SK-N-SH (cell line): ENCODE measurements around the gene CLDN7. TPM values are rescaled to one million over a fixed set of nuclear protein-coding genes. Genes with fewer than 3 reads are reported as not detected.

Experiments
- CTCF ChIA-PET: fragments of 300-600, 350-600 bp; formaldehyde crosslinking; extraction: SDS; loops from one replicate; lab custom pipeline; 2021; lab: Yijun Ruan, JAX
- POLR2A ChIA-PET: fragments of 350-600 bp; sonication (Branson Sonifier 250); formaldehyde crosslinking; extraction: SDS; loops from one replicate; lab custom pipeline; 2020; ENCODE audit warnings: antibody characterized with exemption, inconsistent platforms; lab: Yijun Ruan, JAX
- DNase-seq: peaks from one replicate; pipeline ENCODE4 v3.0.0; 2012
- H2AFZ ChIP-seq: fragments of 200-600 bp; sonication (generic); 2 replicates; pipeline ENCODE4 v1.8.1; 2016; ENCODE audit warnings: antibody characterized with exemption, mild to moderate bottlenecking, low read depth
- H3F3A ChIP-seq: fragments of 200-600 bp; sonication (generic); replicated peaks from 2 replicates; pipeline ENCODE3; 2016; ENCODE audit warnings: antibody characterized with exemption, mild to moderate bottlenecking; ENCODE audit not compliant: insufficient read depth
- H3K27ac ChIP-seq, 2 experiments: fragments of 200-500 bp in 1 of 2; fragments of 200-600 bp in 1 of 2; sonication (Bioruptor generic) in 1 of 2; sonication (generic), shearing (Covaris generic) in 1 of 2; 2 replicates each; pipeline versions ENCODE4 v1.5.1 to v1.6.1; 2014 to 2016; ENCODE audit warnings: low read depth in 2 of 2, inconsistent platforms in 1 of 2, low read length in 1 of 2, mild to moderate bottlenecking in 1 of 2, mixed read lengths in 1 of 2
- H3K27me3 ChIP-seq: fragments of 200-600 bp; sonication (generic), shearing (Covaris generic); 2 replicates; pipeline ENCODE4 v1.6.1; 2016; ENCODE audit warnings: mixed run types; ENCODE audit not compliant: insufficient read depth
- H3K36me3 ChIP-seq, 2 experiments: fragments of 200-500 bp in 1 of 2; fragments of 200-600 bp in 1 of 2; sonication (Bioruptor generic) in 1 of 2; sonication (generic) in 1 of 2; replicated peaks in 1 of 2; 2 replicates each; pipeline versions ENCODE3 to v1.5.1; 2014 to 2016; ENCODE audit warnings: low read length in 1 of 2, mild to moderate bottlenecking in 1 of 2; ENCODE audit not compliant: insufficient read depth in 2 of 2, control insufficient read depth in 1 of 2
- H3K4me1 ChIP-seq, 2 experiments: fragments of 200-500 bp in 1 of 2; fragments of 200-600 bp in 1 of 2; sonication (Bioruptor generic) in 1 of 2; sonication (generic), shearing (Covaris generic) in 1 of 2; 2 replicates each; pipeline versions ENCODE4 v1.5.1 to v1.6.1; 2014 to 2016; ENCODE audit warnings: low read depth in 1 of 2, low read length in 1 of 2, mixed run types in 1 of 2; ENCODE audit not compliant: insufficient read depth in 2 of 2, control insufficient read depth in 1 of 2
- H3K4me2 ChIP-seq: fragments of 200-600 bp; sonication (generic), shearing (Covaris generic); 2 replicates; pipeline ENCODE4 v1.6.1; 2017; ENCODE audit warnings: mixed run types
- H3K4me3 ChIP-seq, 2 experiments: fragments of 200-500 bp in 1 of 2; fragments of 200-600 bp in 1 of 2; sonication (Bioruptor generic) in 1 of 2; sonication (generic), shearing (Covaris generic) in 1 of 2; 2 replicates each; pipeline versions ENCODE4 v1.5.1 to v1.8.1; 2014 to 2016; ENCODE audit warnings: low read depth in 2 of 2, inconsistent platforms in 1 of 2, low read length in 1 of 2, mild to moderate bottlenecking in 1 of 2, mixed read lengths in 1 of 2, moderate library complexity in 1 of 2
- H3K79me2 ChIP-seq: fragments of 200-600 bp; sonication (generic); 2 replicates; pipeline ENCODE4 v1.8.1; 2017; ENCODE audit warnings: mild to moderate bottlenecking; ENCODE audit not compliant: insufficient read depth
- H3K9ac ChIP-seq: fragments of 200-600 bp; sonication (generic); 2 replicates; pipeline ENCODE4 v1.6.1; 2017; ENCODE audit warnings: mixed run types
- H3K9me2 ChIP-seq: fragments of 200-600 bp; sonication (generic); 2 replicates; pipeline ENCODE4 v1.6.1; 2017; ENCODE audit warnings: mixed run types
- H3K9me3 ChIP-seq: fragments of 200-600 bp; sonication (generic); 2 replicates; pipeline ENCODE4 v1.6.1; 2017; ENCODE audit warnings: mixed run types, mild to moderate bottlenecking, moderate library complexity
- H4K20me1 ChIP-seq: fragments of 200-600 bp; sonication (generic); 2 replicates; pipeline ENCODE4 v1.6.1; 2017; ENCODE audit warnings: mild to moderate bottlenecking, mixed run types; ENCODE audit not compliant: insufficient read depth
- EP300 ChIP-seq, 2 experiments: IDR thresholded peaks; 2 replicates each; pipeline versions ENCODE4 v1.4.0 to v1.6.1; 2012; ENCODE audit warnings: borderline replicate concordance in 1 of 2, low read depth in 1 of 2, low read length in 1 of 2
- FOSL2 ChIP-seq: IDR thresholded peaks from 2 replicates; pipeline ENCODE4 v1.4.0; 2012; ENCODE audit warnings: low read depth, mild to moderate bottlenecking, moderate library complexity, borderline replicate concordance
- FOXJ3 ChIP-seq: sonication (generic); formaldehyde crosslinking; IDR thresholded peaks from 2 replicates; pipeline ENCODE4 v1.5.1; 2020; ENCODE audit warnings: mild to moderate bottlenecking, missing genetic modification reagents
- FOXM1 ChIP-seq: IDR thresholded peaks from 2 replicates; pipeline ENCODE4 v1.4.0; 2012; ENCODE audit warnings: low read depth, mild to moderate bottlenecking
- GATA2 ChIP-seq: sonication (generic); formaldehyde crosslinking; IDR thresholded peaks from 2 replicates; pipeline ENCODE4 v1.5.0; 2020; ENCODE audit warnings: mild to moderate bottlenecking, missing genetic modification reagents
- JUND ChIP-seq: IDR thresholded peaks from 2 replicates; pipeline ENCODE4 v1.4.0; 2012
- RAD21 ChIP-seq: IDR thresholded peaks from 2 replicates; pipeline ENCODE4 v1.6.1; 2012; ENCODE audit warnings: mild to moderate bottlenecking, low read length
- RCOR1 ChIP-seq: fragments of 150-350 bp; IDR thresholded peaks from 2 replicates; pipeline ENCODE4 v1.6.1; 2017; ENCODE audit warnings: antibody characterized with exemption, low read length
- RFX5 ChIP-seq: IDR thresholded peaks from 2 replicates; pipeline ENCODE4 v1.6.1; 2012; ENCODE audit warnings: mild to moderate bottlenecking, improper control_type of control experiment, low read length
- RXRA ChIP-seq: IDR thresholded peaks from 2 replicates; pipeline ENCODE4 v1.4.0; 2012; ENCODE audit warnings: low read depth, mild to moderate bottlenecking, borderline replicate concordance
- SIN3A ChIP-seq: IDR thresholded peaks from 2 replicates; pipeline ENCODE4 v1.6.1; 2012; ENCODE audit warnings: low read depth, mild to moderate bottlenecking, low read length, moderate library complexity, borderline replicate concordance
- SMC3 ChIP-seq: IDR thresholded peaks from 2 replicates; pipeline ENCODE4 v1.6.1; 2012; ENCODE audit warnings: low read depth, low read length, improper control_type of control experiment
- YY1 ChIP-seq: IDR thresholded peaks from 2 replicates; pipeline ENCODE4 v1.4.0; 2012; ENCODE audit warnings: low read depth, mild to moderate bottlenecking
- WGBS: methylation state at CpG from one replicate; pipeline ENCODE4 v1.1.6; 2017; ENCODE audit warnings: low lambda C conversion rate; 5-methylcytosine and 5-hydroxymethylcytosine counted together
- polyA plus RNA-seq, 3 experiments: library from polyadenylated mRNA; depleted of rRNA; stranded (reverse); fragments of >200 nt; gene quantifications; 2 replicates each; pipeline ENCODE4 v1.2.3, GENCODE V29; 2012
- TF ChIP-seq, protein P1 (sequence below): IDR thresholded peaks from 2 replicates; pipeline ENCODE4 v1.4.0; 2012; ENCODE audit warnings: low read depth, borderline replicate concordance
- TF ChIP-seq, protein P2 (sequence below): IDR thresholded peaks from 2 replicates; pipeline ENCODE4 v1.4.0; 2012; ENCODE audit warnings: low read depth
- TF ChIP-seq, protein P3 (sequence below): IDR thresholded peaks from 2 replicates; pipeline ENCODE4 v1.4.0; 2012; ENCODE audit warnings: low read depth, borderline replicate concordance

CLDN7 gene
- polyA plus RNA-seq, 1 of the 3 experiments (the other 2 are of a cell fraction): 5.0 TPM

DNA sequence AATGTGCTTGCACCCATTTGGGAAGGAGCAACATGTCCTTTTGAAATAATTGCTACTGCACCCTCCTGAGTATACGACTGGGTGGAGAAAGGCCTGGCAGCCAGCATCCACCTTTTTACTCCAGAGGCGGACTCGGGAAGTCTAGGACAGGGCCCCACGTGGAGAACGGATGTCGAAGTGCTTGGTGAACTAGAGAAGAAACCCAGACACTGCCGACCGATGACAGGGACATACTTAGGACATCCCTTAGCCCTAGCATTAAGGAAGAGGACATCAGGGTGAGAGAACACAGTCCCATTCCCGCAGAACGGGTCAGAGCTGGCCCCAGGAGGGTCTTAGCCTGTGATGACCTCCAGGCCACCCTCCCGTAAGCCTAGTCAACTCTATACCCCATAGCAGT, 28.4 kb upstream of the CLDN7 start (continued):
- no peak for TF ChIP-seq GATA2 (CRISPR knock-in tag)
- no peak for TF ChIP-seq SMC3
- TF ChIP-seq, all 33 proteins: peak for 0

DNA sequence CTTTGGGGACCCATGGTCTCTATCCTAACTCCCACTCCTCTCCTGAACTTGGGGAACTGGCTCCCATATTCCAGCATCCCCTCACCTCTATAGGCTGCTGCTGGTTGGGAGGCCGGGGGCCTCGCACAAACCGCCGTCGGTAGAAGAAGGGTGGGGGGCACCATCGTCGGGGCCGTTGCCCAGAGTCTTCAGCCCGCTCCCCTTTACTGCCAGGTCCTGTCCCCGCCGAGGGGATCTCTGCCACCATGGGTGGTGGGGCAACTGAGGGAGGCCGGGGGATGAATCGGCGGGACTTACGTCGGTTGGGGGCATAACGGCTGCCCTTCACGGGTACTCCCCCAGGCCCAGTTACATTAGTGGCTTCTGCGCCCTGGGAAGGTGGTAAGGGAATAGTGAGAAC, 27.9 kb upstream of the CLDN7 start:
- H3K9me2 ChIP-seq: no peaks in the 10 kb centered on the region
- H3K4me1 ChIP-seq: peaks cover 0 to 6% of the 10 kb centered on the region in 2 experiments; a peak in 1 of 4 replicates
- no peak overlapping the region for H3K4me3 ChIP-seq
- WGBS: 61% methylated on average over 8 of the region's 19 CpGs
- peaks cover 30% of the 10 kb centered on the region; the same call in 1 of the 2 replicates for H3K27me3 ChIP-seq
- H3K4me2 ChIP-seq: no peak overlapping the region
- ChIA-PET POLR2A (no interaction called here), CTCF (interaction anchor here (0.9 to 1.6 kb wide), 3 partner anchors 9 to 244 kb away, joined by 3 to 11 read pairs (median 4); partner anchors contain the start of gene SLC2A4)
- no peaks in the 10 kb centered on the region for H3K9me3 ChIP-seq
- TF ChIP-seq GATA2 (CRISPR knock-in tag) (no peak), RCOR1 (no peak), SIN3A (no peak), RFX5 (no peak), SMC3 (no peak), FOXM1 (no peak), RAD21 (no peak), FOXJ3 (no peak), FOSL2 (no peak), EP300 (IDR thresholded peaks at IDR 0.05; ENCODE audit: borderline replicate concordance in 1 of 2, low read depth in 1 of 2, low read length in 1 of 2) (no peak), YY1 (no peak), JUND (no peak), RXRA (no peak)
- TF ChIP-seq, protein P1, sequence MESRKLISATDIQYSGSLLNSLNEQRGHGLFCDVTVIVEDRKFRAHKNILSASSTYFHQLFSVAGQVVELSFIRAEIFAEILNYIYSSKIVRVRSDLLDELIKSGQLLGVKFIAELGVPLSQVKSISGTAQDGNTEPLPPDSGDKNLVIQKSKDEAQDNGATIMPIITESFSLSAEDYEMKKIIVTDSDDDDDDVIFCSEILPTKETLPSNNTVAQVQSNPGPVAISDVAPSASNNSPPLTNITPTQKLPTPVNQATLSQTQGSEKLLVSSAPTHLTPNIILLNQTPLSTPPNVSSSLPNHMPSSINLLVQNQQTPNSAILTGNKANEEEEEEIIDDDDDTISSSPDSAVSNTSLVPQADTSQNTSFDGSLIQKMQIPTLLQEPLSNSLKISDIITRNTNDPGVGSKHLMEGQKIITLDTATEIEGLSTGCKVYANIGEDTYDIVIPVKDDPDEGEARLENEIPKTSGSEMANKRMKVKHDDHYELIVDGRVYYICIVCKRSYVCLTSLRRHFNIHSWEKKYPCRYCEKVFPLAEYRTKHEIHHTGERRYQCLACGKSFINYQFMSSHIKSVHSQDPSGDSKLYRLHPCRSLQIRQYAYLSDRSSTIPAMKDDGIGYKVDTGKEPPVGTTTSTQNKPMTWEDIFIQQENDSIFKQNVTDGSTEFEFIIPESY: no peak
- TF ChIP-seq, protein P2, sequence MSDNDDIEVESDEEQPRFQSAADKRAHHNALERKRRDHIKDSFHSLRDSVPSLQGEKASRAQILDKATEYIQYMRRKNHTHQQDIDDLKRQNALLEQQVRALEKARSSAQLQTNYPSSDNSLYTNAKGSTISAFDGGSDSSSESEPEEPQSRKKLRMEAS: no peak
- TF ChIP-seq, protein P3, sequence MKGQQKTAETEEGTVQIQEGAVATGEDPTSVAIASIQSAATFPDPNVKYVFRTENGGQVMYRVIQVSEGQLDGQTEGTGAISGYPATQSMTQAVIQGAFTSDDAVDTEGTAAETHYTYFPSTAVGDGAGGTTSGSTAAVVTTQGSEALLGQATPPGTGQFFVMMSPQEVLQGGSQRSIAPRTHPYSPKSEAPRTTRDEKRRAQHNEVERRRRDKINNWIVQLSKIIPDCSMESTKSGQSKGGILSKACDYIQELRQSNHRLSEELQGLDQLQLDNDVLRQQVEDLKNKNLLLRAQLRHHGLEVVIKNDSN: no peak
- H2AFZ ChIP-seq: no peak overlapping the region
- no peak overlapping the region for H3K27ac ChIP-seq
- no peak for DNase-seq
- no peaks in the 10 kb centered on the region for H3K79me2 ChIP-seq
- H4K20me1 ChIP-seq: no peaks in the 10 kb centered on the region
- peaks cover 5% of the 10 kb centered on the region for H3F3A ChIP-seq
- no peak overlapping the region for H3K9ac ChIP-seq
- H3K36me3 ChIP-seq: no peaks in the 10 kb centered on the region
